Lung (tissue), 12 donors: Measurements from ENCODE around the gene GLO1. TPM values are rescaled to one million over a fixed set of nuclear protein-coding genes. Genes with fewer than 3 reads are reported as not detected.
A peak's percentile ranks its signal among the peaks of the same experiment; 100 is the strongest.

Experiments
- ATAC-seq: fragments of 200-7000 bp; cut with Tn5 transposase; one replicate; pipeline ENCODE4 v1.9.1; 2020; ENCODE audit warnings: moderate number of reproducible peaks; ENCODE audit not compliant: insufficient read depth, low FRiP score
- DNase-seq, 3 donors: peaks; one replicate each; pipeline ENCODE4 v3.0.0-alpha.2; 2013 to 2017
- H3K27ac ChIP-seq, 2 donors: one replicate each; pipeline ENCODE4 v1.5.1; 2013; ENCODE audit warnings: mild to moderate bottlenecking in 2 of 2, moderate library complexity in 2 of 2, control low read depth in 1 of 2, inconsistent platforms in 1 of 2, low read depth in 1 of 2, low read length in 1 of 2
- H3K27me3 ChIP-seq, 3 donors: one replicate each; pipeline ENCODE4 v1.5.1; 2013; ENCODE audit warnings: low read length in 2 of 3; ENCODE audit not compliant: control insufficient read depth in 3 of 3, insufficient read depth in 3 of 3
- H3K36me3 ChIP-seq, 4 donors: one replicate each; pipeline ENCODE4 v1.5.1; 2013; ENCODE audit warnings: low read length in 4 of 4, mild to moderate bottlenecking in 1 of 4, moderate library complexity in 1 of 4; ENCODE audit not compliant: control insufficient read depth in 4 of 4, insufficient read depth in 4 of 4
- H3K4me1 ChIP-seq, 5 donors: one replicate each; pipeline ENCODE4 v1.5.1; 2013; ENCODE audit warnings: low read length in 5 of 5, mild to moderate bottlenecking in 2 of 5, moderate library complexity in 1 of 5; ENCODE audit not compliant: control insufficient read depth in 5 of 5, insufficient read depth in 5 of 5
- H3K4me3 ChIP-seq: one replicate; pipeline ENCODE4 v1.5.1; 2013; ENCODE audit warnings: mild to moderate bottlenecking, control low read depth, moderate library complexity
- H3K9ac ChIP-seq, 2 donors: one replicate each; pipeline ENCODE4 v1.5.1; 2013; ENCODE audit warnings: low read length in 2 of 2, control low read depth in 1 of 2; ENCODE audit not compliant: insufficient read depth in 1 of 2
- H3K9me3 ChIP-seq, 4 donors: one replicate each; pipeline ENCODE4 v1.5.1; 2013; ENCODE audit warnings: low read length in 3 of 4, mild to moderate bottlenecking in 1 of 4, moderate library complexity in 1 of 4; ENCODE audit not compliant: control insufficient read depth in 4 of 4, insufficient read depth in 3 of 4
- WGBS, 2 donors: extraction: QIAGEN DNeasy Blood & Tissue Kit; methylation state at CpG; one replicate each; pipeline ENCODE4 v1.1.7; 2013; 5-methylcytosine and 5-hydroxymethylcytosine counted together
- polyA plus RNA-seq, 2 donors: library from polyadenylated mRNA; stranded (reverse); fragments of 200-250 nt; gene quantifications; one replicate each; pipeline ENCODE4 v1.2.1, GENCODE V29; 2013
- total RNA-seq, 2 donors: library from RNA; depleted of rRNA in 1 of 2; stranded (reverse); fragments of >200 nt in 1 of 2; gene quantifications; one replicate each; pipeline ENCODE4 v1.2.1, GENCODE V29; 2014 to 2021
- TF ChIP-seq, protein P1 (sequence below): IDR thresholded peaks from 2 replicates; pipeline ENCODE4 v1.5.1; 2012; ENCODE audit warnings: mild to moderate bottlenecking; ENCODE audit errors: control extremely low read depth, extremely low read depth
- donor health status: control.
- donor health status: control.
- donor health status: Bipolar disorder and iron deficiency.
- donor health status: healthy.
- donor health status: DM: yes; HTN: yes; CAD: no.

The GLO1 gene
- total and polyA plus RNA-seq, 4 donors, result 54.9 to 131 (median 89.3) TPM

DNA sequence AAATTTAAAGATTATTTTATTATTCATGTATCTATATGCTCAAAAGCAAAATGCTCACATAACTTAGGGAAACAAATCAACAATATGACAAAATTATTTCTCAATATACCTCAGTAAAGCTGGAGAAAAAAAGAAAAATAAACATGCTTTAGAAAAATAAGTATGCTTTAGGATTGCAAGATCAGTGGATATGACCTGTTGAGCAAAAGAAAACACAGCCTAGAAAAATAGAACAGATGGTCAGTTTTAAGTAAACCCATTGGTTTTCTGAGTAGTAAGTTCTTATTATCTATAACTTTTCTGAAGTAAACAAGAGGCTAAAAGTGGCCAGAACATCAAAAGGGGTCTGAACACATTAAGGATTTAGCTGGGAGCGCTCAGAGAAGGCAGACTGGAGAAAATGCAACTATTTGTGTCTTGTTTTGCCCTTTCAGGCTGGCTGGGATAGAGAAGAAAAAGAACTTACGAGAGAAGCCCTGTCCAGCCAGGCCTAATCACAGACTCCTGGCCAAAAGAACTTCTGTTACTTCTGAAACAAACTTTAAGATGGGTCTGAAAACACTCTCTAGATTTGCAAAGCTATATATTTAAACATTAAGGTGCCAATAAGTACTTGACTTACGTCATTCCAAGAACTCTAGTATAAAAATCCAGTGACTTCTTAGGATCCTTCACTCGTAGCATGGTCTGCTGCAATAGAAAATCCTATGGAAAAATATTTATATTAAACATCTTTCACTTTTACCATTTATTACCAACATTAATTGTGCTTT is 16.5 kb downstream of the GLO1 start:
- TF ChIP-seq, protein P1, sequence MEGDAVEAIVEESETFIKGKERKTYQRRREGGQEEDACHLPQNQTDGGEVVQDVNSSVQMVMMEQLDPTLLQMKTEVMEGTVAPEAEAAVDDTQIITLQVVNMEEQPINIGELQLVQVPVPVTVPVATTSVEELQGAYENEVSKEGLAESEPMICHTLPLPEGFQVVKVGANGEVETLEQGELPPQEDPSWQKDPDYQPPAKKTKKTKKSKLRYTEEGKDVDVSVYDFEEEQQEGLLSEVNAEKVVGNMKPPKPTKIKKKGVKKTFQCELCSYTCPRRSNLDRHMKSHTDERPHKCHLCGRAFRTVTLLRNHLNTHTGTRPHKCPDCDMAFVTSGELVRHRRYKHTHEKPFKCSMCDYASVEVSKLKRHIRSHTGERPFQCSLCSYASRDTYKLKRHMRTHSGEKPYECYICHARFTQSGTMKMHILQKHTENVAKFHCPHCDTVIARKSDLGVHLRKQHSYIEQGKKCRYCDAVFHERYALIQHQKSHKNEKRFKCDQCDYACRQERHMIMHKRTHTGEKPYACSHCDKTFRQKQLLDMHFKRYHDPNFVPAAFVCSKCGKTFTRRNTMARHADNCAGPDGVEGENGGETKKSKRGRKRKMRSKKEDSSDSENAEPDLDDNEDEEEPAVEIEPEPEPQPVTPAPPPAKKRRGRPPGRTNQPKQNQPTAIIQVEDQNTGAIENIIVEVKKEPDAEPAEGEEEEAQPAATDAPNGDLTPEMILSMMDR, result no peak
- H3K4me1 ChIP-seq, result peaks cover 0 to 11% (median 5%) of the 10 kb centered on the region in 5 donors
- H3K9ac ChIP-seq, result no peak overlapping the region
- H3K36me3 ChIP-seq, result peaks cover 6 to 9% (median 7%) of the 10 kb centered on the region in 4 donors
- H3K27me3 ChIP-seq, result no peaks in the 10 kb centered on the region
- H3K4me3 ChIP-seq, result no peak overlapping the region
- no peaks in the 10 kb centered on the region for H3K9me3 ChIP-seq
- no peak overlapping the region for H3K27ac ChIP-seq
- ATAC-seq (no peak), DNase-seq (peak in 2 of 3 donors; percentile 46 to 53)
- WGBS, 2 donors, result 79 to 86% methylated on average over 4 of the region's 4 CpGs

DNA sequence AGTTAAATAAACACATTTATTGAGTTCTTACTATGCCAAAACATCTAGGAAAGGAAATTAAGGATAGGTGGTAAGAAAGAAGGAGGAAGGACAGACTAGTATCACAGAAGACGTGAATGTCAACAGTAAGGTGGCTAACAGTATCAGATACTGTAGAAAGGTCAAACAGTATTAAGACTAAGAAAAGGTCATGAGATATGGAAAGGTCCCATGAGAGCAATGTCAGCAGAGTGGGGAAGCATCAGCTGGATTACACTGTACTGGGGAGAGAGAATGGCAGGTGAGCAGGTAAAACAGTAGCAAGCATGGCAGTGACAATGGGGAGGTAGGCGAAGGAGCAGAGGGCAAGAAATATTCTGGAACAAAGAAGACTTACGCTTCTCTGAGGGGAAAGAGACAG is 18.0 kb downstream of the GLO1 start:
- H3K9ac ChIP-seq, result no peak overlapping the region
- TF ChIP-seq, protein P1, result no peak
- peaks cover 0 to 11% (median 5%) of the 10 kb centered on the region in 5 donors for H3K4me1 ChIP-seq
- H3K27ac ChIP-seq, result no peak overlapping the region
- no peak overlapping the region for H3K4me3 ChIP-seq
- no peak for ATAC-seq
- H3K9me3 ChIP-seq, result no peaks in the 10 kb centered on the region
- no peaks in the 10 kb centered on the region for H3K27me3 ChIP-seq
- DNase-seq, result no peak
- H3K36me3 ChIP-seq, result peaks cover 6 to 10% (median 9%) of the 10 kb centered on the region in 4 donors
- 94 to 95% methylated on average over 3 of the region's 3 CpGs for WGBS, 2 donors

DNA sequence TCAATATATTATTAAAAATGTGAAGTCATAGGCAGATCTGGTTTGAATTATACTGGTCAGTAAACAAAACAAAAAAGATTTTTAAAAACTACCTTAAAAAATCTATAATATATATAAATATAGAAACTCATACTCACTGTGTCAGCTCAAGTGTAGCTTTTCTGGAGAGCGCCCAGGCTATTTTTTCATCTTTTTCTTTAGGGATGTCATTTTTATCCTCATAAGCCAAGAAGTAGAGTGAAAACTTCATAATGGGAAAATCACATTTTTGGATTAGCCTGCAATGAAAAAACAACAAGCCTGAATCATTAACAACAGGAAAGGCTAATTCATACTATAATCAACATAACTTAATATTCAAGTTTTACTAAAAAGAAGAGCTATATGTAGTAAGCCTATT is 18.7 kb downstream of the GLO1 start:
- 100% methylated on average over 1 of the region's 1 CpG for WGBS, 2 donors
- Histone ChIP-seq H3K27me3 (no peaks in the 10 kb centered on the region), H3K27ac (no peak overlapping the region), H3K4me1 (peaks cover 0 to 11% (median 5%) of the 10 kb centered on the region in 5 donors), H3K4me3 (no peak overlapping the region), H3K9me3 (no peaks in the 10 kb centered on the region), H3K9ac (no peak overlapping the region), H3K36me3 (peaks cover 6 to 14% (median 9%) of the 10 kb centered on the region in 4 donors)
- ATAC-seq (no peak), DNase-seq (no peak)
- TF ChIP-seq, protein P1, result no peak

DNA sequence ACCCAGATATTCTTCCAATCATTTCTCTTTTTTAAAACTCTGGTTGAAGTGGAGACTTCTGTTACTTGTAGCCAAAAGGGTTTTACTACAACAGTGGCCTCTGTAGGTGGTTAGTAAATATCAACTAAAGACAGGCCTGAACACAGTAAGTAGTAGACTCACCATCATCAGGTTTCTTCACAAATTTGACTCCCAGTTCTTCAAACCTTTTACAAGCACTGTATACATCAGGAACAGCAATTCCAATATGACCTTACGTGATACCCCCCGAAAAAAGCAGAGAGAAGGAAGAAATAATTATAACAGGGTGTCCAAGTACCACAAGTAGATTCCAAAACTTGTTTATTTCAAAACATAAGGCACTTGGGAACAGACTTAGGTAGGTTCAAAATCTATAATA is 21.1 kb downstream of the GLO1 start:
- TF ChIP-seq, protein P1, result no peak
- Histone ChIP-seq H3K27ac (no peak overlapping the region), H3K4me3 (no peak overlapping the region), H3K9me3 (no peaks in the 10 kb centered on the region), H3K4me1 (peaks cover 0 to 6% (median under 1%) of the 10 kb centered on the region in 5 donors), H3K27me3 (no peaks in the 10 kb centered on the region), H3K9ac (no peak overlapping the region), H3K36me3 (peaks cover 8 to 22% (median 13%) of the 10 kb centered on the region in 4 donors)
- 96 to 97% methylated on average over 2 of the region's 2 CpGs for WGBS, 2 donors
- DNase-seq, result no peak
- no peak for ATAC-seq
